ENCODE measurements around the gene ANO1.
A peak's percentile ranks its signal among the peaks of the same experiment; 100 is the strongest.

The ANO1 gene

GRCh38 chr11:70139785-70140410 is 61.8 kb downstream of the ANO1 start:
- no peak for DNase-seq (ENCODE audit: low spot score)

- DNase-seq (ENCODE audit: low spot score) = no peak
Measured at GRCh38 chr11:70140711-70141485, 62.8 kb downstream of the ANO1 start.

GRCh38 chr11:70141486-70142220 is 63.5 kb downstream of the ANO1 start:
- DNase-seq (ENCODE audit: low spot score) = peak; percentile 46

GRCh38 chr11:70142221-70142875 is 64.2 kb downstream of the ANO1 start:
- no peak for DNase-seq (ENCODE audit: low spot score)

DNA sequence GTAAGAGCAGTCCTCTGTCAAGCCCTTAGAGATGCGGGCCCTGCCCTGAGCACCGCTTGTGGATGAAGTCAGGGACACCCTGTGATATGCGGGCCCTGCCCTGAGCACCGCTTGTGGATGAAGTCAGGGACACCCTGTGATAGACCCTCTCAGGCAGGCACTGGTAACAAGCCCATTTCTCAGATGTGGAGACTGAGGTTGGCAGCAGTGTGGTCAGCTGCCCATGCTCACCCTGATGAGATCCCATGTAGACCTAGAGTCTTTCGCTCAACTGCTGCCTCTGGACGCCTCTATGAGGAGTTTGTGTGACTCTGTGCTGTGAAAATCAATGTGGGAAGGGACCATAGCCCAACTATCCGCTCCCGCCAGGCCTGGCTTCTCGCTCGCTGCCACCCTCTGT is 66.1 kb downstream of the ANO1 start:
- no peak for DNase-seq (ENCODE audit: low spot score)

DNA sequence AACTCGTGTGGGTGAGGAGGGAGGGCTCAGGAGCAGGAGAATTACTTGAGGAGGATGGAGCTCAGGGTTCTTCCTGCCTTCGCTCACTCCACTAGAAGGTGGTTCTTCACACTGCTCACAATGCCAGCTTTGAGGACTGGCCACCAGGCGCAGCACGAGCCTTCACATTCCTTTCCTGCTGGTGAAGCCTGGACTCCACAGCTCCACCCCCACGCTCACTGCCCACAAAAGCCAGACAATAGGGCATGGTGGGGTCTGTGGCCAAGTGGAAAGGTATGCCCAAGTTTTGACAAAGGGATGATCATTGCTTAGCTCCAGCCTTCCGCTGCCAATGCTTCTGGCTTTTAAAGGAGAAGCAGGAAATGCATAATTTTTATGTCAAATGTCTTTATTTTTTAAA is 67.0 kb downstream of the ANO1 start:
- DNase-seq (ENCODE audit: low spot score) = no peak

GRCh38 chr11:70145841-70146240 is 67.7 kb downstream of the ANO1 start:
- no peak for DNase-seq (ENCODE audit: low spot score)

DNA sequence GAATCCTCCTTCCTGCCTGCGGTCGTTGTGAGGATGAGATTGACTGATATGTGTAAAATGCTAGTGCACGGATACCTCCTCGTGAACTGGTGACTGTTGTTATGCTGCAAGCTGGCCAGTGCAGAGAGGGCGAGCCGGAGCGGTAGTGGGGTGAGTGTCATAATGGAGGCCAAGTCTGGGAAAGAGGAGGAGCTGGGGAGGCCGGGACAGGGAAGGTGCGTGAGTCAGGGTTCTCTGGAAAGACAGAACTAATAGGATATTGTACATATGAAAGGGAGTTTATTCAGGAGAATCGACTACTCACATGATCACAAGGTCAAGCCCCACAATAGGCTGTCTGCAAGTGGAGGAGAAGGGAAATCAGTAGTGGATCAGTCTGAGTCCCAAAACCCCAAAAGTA is 68.2 kb downstream of the ANO1 start:
- no peak for DNase-seq (ENCODE audit: low spot score)

DNA sequence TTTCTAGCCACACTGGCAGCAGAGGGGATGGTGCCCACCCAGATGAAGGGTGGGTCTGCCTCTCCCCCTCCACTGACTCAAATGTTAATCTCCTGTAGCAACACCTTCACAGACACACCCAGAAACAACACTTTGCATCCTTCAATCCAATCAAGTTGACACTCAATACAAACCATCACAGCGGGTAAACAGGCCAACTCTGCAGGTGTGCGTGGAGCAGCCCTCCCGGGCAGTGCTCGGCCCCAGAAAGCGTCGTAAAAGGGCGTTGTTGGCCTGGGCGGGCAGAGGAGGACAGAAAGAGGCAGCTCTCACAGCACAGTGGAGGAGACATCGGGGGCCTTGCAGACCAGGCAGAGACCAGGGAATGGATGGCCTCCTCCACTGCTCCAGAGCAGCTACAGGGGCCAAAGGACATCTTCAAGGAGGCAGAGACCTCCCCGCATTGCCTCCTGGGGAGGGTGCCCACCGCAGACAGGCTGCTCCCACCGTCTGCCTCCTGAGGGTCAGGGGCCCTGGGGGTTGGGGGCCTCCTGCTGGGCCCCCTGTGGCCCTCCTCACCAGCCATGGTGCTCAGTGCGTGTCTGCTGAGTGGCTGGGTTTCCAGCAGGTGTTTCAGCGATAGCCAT is 68.9 kb downstream of the ANO1 start:
- DNase-seq (ENCODE audit: low spot score) = no peak

GRCh38 chr11:70147668-70148067 is 69.6 kb downstream of the ANO1 start:
- no peak for DNase-seq (ENCODE audit: low spot score)

GRCh38 chr11:70151671-70152070 is 73.6 kb downstream of the ANO1 start:
- DNase-seq (ENCODE audit: low spot score) = no peak

GRCh38 chr11:70153133-70153727 is 75.1 kb downstream of the ANO1 start:
- no peak for DNase-seq (ENCODE audit: low spot score)

DNA sequence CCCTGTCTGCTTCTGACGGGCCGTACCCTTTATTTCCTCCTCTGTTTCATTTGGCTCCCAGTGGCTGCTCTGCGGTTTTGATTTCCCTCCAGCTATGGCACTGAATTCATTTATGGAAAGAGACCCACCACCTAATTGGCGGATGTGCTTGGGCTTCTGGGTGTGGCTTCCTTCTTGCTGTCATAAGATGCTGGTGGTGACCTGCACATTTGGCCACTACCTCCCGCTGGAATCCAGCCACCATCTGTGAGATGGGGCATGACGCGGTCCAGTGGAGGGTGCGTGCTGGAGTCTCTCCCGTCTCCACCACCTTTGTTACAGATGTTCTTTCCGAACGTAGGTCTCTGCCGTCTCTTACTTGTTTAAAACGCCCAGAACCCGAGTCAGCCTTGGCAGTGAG is 77.3 kb downstream of the ANO1 start:
- no peak for DNase-seq (ENCODE audit: low spot score)

GRCh38 chr11:70156291-70157037 is 78.3 kb downstream of the ANO1 start:
- DNase-seq (ENCODE audit: low spot score) = no peak

GRCh38 chr11:70158201-70158600 is 80.1 kb downstream of the ANO1 start:
- DNase-seq (ENCODE audit: low spot score) = no peak

DNA sequence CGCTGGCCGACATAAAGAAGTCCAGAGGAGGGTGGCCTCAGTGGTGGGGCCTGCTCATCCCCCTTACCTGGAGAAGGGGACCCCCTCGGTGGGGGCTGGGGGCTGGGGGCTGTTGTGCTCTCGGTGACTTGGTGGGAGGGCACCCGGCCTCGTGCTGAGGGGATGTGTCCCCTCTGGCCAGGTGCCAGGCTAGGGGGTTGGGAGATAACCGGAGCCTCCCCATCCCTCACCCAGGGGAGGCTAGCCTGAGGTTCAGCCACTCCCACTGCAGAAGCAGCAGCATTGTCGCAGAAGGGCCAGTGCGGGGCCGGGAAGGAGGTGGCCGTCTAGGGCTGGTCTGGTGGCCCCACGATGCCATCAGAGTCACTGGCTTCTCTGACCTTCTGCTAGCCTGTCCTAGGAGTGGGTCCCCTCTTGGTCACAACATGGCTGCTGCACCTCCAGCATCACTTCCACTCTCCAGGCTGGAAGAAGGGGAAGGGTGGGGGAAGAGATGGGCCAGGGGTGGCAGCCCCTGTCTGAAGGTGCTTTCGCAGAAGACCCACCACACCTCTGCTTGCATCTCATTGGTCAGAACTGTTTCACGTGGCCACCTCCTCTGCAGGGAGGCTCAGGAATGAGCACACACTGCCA is 80.8 kb downstream of the ANO1 start:
- DNase-seq (ENCODE audit: low spot score) = no peak

DNA sequence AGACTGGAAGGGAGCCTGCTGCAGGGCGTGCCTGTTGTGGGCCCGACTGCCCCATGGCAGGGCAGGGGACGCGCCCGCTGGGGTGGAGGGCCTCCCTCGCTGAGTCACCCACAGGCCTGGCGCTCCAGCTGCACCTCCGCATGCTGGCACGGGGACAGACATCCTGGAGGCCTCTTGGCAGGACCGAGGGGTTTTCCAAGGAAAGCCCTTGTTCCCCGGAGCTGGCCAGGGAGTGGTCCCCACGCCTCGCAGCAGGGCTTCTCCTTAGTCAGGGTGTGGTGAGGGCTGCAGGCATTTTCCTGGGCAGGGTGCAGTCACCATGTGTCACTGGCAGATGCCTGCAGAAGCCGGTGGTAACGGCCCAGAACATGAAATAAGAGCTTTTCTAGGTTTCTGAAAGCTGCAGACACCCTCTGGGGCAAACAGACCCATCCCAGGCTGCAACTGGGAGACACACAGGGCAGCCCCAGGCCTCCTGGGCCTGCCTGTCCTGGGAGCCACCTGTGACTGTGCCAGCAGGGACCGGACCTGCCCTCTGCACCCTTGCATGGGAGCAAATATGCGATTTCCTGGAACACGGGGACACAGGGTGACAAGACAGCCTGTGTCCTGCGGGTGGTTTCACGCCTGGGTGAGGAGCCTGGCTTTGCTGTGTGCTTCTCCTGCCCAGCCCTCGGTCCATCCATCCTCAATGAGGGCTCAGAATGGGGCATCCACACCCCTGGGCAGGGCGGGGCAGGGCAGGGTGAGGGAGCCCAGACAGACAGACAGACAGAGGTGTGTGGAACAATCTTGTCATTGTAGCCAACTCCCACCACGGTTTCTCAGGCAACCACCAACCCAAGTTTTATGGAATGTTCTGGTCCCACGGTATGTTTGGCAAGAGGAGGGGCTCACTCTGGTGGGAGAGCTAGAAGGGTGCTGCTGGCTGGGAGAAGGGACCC is 81.8 kb downstream of the ANO1 start:
- no peak for DNase-seq (ENCODE audit: low spot score)

GRCh38 chr11:70161043-70161625 is 83.0 kb downstream of the ANO1 start:
- DNase-seq (ENCODE audit: low spot score) = no peak

DNA sequence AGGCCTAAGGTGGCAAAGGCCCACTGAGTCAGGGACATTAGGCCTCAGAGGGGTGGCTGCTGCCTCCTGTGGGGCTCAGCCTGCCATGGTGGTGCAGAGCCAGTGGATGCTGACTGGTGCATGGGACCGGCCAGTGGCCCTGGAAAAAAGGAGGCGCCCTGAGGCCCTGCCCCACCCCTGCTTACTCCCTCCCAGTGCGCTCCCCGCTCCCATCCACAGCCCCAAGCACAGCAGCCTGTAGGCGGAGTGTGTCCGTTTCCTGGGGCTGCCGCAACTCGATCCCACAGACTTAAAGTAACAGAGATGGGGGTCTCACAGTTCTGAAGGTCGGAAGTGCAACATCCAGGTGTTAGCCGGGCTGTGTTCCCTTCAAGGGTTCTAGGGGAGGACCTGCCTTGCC is 86.6 kb downstream of the ANO1 start:
- no peak for DNase-seq (ENCODE audit: low spot score)

Data from D341Med (cell line).